Epithelial cell of alveolus of lung (primary cell): ENCODE results near the gene PLA2G10. TPM values are rescaled to one million over a fixed set of nuclear protein-coding genes. Genes with fewer than 3 reads are reported as not detected.

Experiments
- total RNA-seq: library from RNA; depleted of rRNA; stranded (reverse); fragments of >200 nt; gene quantifications from 2 replicates; pipeline ENCODE4 v1.2.1, GENCODE V29; 2015

Gene PLA2G10, protein sequence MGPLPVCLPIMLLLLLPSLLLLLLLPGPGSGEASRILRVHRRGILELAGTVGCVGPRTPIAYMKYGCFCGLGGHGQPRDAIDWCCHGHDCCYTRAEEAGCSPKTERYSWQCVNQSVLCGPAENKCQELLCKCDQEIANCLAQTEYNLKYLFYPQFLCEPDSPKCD
- not detected in 2 replicates for total RNA-seq

DNA sequence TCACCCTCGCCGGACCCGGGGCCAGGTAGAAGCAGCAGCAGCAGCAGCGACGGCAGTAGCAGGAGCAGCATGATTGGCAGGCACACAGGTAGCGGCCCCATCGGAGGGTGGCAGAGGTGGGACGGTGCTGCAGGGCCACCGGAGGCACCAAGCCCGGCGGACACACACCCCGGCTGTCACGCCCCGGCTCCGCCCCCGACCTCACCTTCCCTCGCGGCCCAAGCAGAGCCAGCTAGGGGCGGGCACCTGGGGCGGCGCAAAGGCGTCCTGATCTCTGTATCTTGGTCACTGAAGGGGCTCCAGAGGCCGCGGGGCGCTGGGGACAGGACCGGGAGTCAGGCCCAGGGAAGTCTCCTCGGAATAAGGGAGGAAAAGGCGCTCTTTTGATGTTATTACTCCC lies at the start of gene PLA2G10:
TSS of gene PLA2G10 (minus strand) at position 180 of the 400 bp plus-strand sequence. CDS start at position 101, 79 bp downstream.

DNA sequence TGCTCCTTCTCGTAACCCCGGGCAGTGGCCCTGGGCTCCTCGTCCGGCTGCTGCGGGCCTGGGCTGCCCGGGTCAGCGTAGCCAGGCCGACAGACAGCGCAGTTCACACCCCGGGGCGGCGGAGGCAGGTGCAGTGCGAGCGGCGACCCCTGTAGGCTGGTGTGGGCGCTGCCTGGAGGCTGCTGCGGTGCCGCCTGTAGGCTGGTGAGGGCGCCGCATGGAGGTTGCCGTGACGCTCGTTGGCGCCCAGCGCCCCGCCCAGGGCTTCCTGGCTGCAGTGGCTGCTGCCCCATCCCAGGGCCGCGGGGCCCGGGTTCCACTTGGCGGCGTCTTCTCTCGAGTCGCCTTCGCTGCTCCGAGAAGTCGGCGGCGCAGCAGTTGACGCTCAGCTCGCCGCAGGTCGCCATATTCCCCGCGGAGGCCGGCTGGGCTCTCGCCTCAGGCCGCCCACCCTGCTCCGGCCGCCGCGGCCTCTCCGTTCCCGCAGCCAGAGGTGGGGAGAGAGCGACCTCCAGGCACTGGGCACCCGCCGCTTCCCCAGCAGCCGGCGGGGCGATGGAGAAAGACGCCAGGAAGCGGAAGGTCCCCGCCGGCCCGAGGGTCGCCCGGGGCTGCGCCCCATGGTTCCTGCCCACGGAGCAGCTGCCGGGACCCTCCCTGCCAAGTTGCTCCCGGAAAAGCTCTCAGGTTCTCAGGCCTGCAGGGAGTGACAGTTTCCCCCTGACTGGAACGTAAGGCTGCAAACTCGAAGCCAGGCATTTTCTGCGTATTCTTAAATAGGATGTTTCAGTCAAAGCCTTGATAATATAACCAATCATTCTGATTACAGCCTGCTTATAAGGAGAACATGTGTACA lies 48.4 kb upstream of the PLA2G10 start, which contains the start of gene NPIPA2:
TSS of gene NPIPA2 (plus strand) at position 261 of the 856 bp plus-strand sequence. CDS start 5,533 bp downstream, outside the sequence.

DNA sequence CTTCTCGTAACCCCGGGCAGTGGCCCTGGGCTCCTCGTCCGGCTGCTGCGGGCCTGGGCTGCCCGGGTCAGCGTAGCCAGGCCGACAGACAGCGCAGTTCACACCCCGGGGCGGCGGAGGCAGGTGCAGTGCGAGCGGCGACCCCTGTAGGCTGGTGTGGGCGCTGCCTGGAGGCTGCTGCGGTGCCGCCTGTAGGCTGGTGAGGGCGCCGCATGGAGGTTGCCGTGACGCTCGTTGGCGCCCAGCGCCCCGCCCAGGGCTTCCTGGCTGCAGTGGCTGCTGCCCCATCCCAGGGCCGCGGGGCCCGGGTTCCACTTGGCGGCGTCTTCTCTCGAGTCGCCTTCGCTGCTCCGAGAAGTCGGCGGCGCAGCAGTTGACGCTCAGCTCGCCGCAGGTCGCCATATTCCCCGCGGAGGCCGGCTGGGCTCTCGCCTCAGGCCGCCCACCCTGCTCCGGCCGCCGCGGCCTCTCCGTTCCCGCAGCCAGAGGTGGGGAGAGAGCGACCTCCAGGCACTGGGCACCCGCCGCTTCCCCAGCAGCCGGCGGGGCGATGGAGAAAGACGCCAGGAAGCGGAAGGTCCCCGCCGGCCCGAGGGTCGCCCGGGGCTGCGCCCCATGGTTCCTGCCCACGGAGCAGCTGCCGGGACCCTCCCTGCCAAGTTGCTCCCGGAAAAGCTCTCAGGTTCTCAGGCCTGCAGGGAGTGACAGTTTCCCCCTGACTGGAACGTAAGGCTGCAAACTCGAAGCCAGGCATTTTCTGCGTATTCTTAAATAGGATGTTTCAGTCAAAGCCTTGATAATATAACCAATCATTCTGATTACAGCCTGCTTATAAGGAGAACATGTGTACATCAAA lies 9.3 kb upstream of the PLA2G10 start, which contains the start of gene NPIPA3:
TSS of gene NPIPA3 (plus strand) at position 256 of the 856 bp plus-strand sequence. CDS start 5,533 bp downstream, outside the sequence.

DNA sequence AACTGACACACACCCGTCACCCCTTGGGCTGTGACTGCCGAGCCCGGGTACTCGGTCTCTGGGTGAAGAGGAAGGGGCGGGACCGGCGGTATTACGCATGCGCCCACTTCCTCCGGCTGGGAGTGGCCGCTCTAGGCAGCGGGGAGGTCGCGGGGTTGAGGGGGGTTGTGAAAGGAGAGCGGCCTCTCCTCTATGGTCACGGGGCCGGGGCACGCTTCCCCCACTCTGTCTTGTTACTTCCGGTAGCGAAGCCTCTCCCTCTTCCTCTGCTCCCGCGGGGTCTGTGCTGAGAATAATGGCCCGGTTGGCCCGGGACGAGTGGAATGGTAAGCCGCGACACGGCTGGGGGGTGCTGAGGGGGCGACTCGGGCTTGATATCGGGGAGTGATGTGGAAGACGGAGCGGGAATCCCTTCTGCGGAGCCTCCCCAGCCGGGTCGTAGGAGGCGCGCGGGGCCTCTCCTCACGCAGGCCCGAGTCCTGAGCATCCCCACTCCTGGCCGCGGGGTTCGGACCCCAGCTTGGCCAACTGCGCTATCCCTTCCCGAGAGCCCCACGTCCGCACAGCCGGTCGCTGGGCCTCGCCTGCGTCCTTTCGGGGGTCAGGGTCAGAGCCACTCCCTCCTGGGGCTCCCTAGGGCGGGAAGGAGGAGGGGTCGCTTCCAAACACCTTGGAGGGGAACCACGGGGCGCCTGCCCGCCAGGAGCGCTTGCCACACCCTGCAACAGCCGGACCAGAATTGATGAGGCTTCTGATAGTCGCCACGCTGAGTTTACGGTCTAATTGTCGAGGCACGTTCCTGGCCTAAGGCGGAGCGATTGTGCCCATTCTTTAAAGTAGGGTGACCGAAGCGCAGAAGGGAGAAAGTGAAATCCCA lies 61.2 kb downstream of the PLA2G10 start, which contains the start of gene BFAR:
TSS of gene BFAR (plus strand) at position 259 of the 877 bp plus-strand sequence. CDS start 11,396 bp downstream, outside the sequence.

DNA sequence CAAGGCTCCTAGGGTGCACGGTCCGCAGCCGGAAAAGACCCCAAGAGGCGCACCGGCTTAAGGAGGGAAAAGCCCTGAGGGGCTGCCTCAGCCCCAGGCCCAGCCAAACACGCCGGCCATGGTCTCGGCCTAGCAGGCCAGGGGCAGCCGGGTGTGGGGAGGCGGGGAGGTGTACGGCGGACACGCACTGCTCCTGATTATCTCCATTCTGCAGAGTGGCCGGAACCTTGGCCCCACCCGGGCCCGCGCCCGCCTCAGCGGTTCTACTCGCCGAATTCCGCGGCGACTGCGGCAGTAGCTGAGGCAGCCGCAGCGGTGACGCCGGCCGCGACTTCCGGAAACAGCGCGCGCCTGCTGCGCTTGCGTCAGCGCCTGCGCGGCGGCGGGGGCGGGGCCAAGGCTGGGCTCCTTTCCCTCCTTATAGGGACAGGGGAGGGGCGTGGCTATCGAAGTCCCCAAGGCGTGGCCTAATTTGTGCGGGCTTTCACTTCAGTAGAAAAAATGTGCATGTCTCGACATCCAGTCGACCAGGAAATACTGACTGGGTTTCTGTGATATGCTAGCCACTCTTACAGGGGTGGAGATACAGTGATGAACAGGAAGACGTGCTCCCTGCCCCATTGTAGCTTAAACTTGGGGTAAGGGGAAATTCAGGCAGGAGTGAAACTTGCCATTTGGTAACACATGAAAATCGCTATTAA lies 64.0 kb downstream of the PLA2G10 start, which contains the start of gene PARN:
TSS of gene PARN (minus strand) at position 342 of the 701 bp plus-strand sequence. CDS start at position 207, 135 bp downstream.

Other genes starting within 250 kb of the PLA2G10 start
- gene PARN, start 64.0 kb downstream of the PLA2G10 start, total RNA-seq = 25.1 and 25.3 TPM in 2 replicates
- gene BFAR, start 61.4 kb downstream of the PLA2G10 start, total RNA-seq = 71.2 and 89.3 TPM in 2 replicates
- 0.24 and 0.52 TPM in 2 replicates for gene NPIPA3, start 9.1 kb upstream of the PLA2G10 start, total RNA-seq
- not detected in 2 replicates for gene NPIPA2, start 48.2 kb upstream of the PLA2G10 start, total RNA-seq
- 82.9 and 95.3 TPM in 2 replicates for gene NOMO1, start 139.4 kb upstream of the PLA2G10 start, total RNA-seq
- gene NPIPA1, start 243.1 kb upstream of the PLA2G10 start, total RNA-seq = 14.0 and 36.6 TPM in 2 replicates